Measurements from ENCODE around the gene MYH16.
"Not testable (repeated sequence)": the region's sequence is repeated elsewhere in the genome, so short reads cannot be mapped to it uniquely, and the experiment has no call there.

Gene MYH16

DNA sequence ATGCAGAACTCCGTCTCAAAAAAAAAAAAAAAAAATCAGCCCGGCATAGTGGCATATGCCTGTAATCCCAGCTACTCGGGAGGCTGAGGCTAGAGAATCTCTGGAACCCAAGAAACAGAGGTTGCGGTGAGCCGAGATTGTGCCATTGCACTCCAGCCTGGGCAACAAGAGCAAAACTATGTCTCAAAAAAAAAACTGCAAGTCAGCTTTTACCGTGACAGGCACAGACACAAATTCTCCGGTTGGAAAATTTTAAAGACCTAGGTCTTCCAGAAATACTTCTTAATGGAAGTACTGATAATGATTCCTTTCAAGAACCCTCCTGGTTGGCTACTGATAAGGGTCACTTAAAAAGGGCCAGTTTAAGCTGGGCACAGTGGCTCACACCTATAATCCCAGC, 82.5 kb downstream of the MYH16 start:
- no peak for DNase-seq (ENCODE audit: low spot score)

DNA sequence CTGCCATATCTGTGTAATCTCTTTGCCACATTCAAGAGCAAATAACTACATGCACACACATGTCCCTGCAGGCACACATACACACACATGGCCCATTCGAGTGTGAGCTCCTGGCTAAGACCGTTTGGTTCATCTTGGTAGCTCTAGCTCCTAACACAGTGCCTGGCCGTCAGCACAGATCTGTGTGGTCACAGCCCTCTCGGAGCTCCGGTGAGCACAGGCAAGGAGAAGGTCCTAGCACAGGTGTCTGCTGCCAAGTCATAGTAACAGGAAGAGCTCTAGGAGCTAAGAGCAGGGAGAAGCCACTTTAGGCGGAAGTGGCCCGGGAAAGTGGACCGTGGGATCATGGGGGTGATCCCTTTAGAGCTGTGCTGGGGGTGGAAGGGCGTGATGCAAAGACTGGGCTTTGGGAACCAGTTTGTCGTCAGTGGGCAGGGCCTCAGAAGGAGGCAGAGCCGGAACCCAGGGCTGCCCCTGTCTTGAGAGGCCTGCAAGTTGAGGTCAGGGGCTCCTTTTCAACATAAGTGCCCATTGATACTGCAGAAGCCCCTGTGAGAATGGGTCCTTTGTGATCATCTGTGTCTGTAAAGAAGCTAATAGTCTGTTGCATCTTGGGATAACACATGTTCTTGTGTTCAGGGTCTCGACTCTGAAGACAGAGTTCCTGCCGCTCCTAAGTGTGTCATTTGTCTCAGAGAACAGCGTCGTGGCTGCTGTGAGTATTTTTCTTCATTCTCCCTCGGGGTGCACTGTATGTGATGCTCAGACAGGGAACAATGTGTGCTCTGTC, 85.3 kb downstream of the MYH16 start:
- DNase-seq (ENCODE audit: low spot score): no peak

DNA sequence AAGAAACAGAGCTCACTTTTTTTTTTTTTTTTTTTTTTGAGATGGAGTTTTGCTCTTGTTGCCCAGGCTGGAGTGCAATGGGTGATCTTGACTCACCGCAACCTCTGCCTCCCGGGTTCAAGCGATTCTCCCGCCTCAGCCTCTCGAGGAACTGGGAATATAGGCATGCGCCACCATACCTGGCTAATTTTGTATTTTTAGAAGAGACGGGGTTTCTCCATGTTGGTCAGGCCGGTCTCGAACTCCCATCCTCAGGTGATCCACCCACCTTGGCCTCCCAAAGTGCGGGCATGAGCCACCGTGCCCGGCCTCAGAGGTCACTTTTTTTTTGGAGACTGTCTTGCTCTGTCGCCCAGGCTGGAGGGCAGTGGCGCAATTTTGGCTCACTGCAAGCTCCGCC, 85.9 kb downstream of the MYH16 start:
- not testable (repeated sequence) for DNase-seq (ENCODE audit: low spot score)

GRCh38 chr7:99359465-99360154, 87.0 kb downstream of the MYH16 start:
- DNase-seq (ENCODE audit: low spot score): no peak
